ENCODE data around the gene PHC3. TPM values are rescaled to one million over a fixed set of nuclear protein-coding genes. Genes with fewer than 3 reads are reported as not detected.

The PHC3 gene
- total RNA-seq, 2 donors from 2014 or later, result 34.5 to 100 TPM

- TF ChIP-seq POLR2AphosphoS5 (IDR thresholded peaks at IDR 0.05) (no peak), CTCF (IDR thresholded peaks at IDR 0.05) (no peak), POLR2A (IDR thresholded peaks at IDR 0.05) (no peak)
- H3K4me3 ChIP-seq, result no peak overlapping the region
- intact Hi-C loops (cut with DNase I), result no loop called here
- H3K4me1 ChIP-seq (replicated peaks), result no peaks in the 10 kb centered on the region
- no peaks in the 10 kb centered on the region for H3K9me3 ChIP-seq
- H3K27me3 ChIP-seq (replicated peaks; ENCODE audit: insufficient read depth), result no peaks in the 10 kb centered on the region
- DNase-seq (ENCODE audit: low spot score), result no peak
- H3K36me3 ChIP-seq, result no peaks in the 10 kb centered on the region
- 52% methylated on average over 1 of the region's 1 CpG for WGBS
- H3K27ac ChIP-seq, result no peak overlapping the region
Measured at GRCh38 chr3:170159459-170159858, 22.1 kb downstream of the PHC3 start.

- H3K27ac ChIP-seq, result no peak overlapping the region
- WGBS, result 95% methylated on average over 5 of the region's 5 CpGs
- H3K36me3 ChIP-seq, result no peaks in the 10 kb centered on the region
- H3K4me3 ChIP-seq, result no peak overlapping the region
- no peaks in the 10 kb centered on the region for H3K9me3 ChIP-seq
- DNase-seq (ENCODE audit: low spot score), result no peak
- H3K27me3 ChIP-seq (replicated peaks; ENCODE audit: insufficient read depth), result no peaks in the 10 kb centered on the region
- TF ChIP-seq CTCF (IDR thresholded peaks at IDR 0.05) (no peak), POLR2A (IDR thresholded peaks at IDR 0.05) (no peak), POLR2AphosphoS5 (IDR thresholded peaks at IDR 0.05) (no peak)
- H3K4me1 ChIP-seq (replicated peaks), result no peaks in the 10 kb centered on the region
- intact Hi-C loops (cut with DNase I), result no loop called here
Measured at GRCh38 chr3:170155604-170156003, 25.9 kb downstream of the PHC3 start.

- H3K4me1 ChIP-seq (replicated peaks), result no peaks in the 10 kb centered on the region
- no peaks in the 10 kb centered on the region for H3K27me3 ChIP-seq (replicated peaks; ENCODE audit: insufficient read depth)
- no peaks in the 10 kb centered on the region for H3K9me3 ChIP-seq
- no peak for TF ChIP-seq CTCF (IDR thresholded peaks at IDR 0.05)
- TF ChIP-seq POLR2AphosphoS5 (IDR thresholded peaks at IDR 0.05), result no peak
- TF ChIP-seq POLR2A (IDR thresholded peaks at IDR 0.05), result no peak
- H3K4me3 ChIP-seq, result no peak overlapping the region
- intact Hi-C loops (cut with DNase I), result no loop called here
- H3K27ac ChIP-seq, result no peak overlapping the region
- no peaks in the 10 kb centered on the region for H3K36me3 ChIP-seq
- no peak for DNase-seq (ENCODE audit: low spot score)
- 51% methylated on average over 3 of the region's 3 CpGs for WGBS
Measured at GRCh38 chr3:170154569-170155143, 26.9 kb downstream of the PHC3 start.

- no peaks in the 10 kb centered on the region for H3K9me3 ChIP-seq
- H3K4me3 ChIP-seq, result no peak overlapping the region
- H3K36me3 ChIP-seq, result no peaks in the 10 kb centered on the region
- no peak for DNase-seq (ENCODE audit: low spot score)
- 62% methylated on average over 3 of the region's 3 CpGs for WGBS
- H3K27ac ChIP-seq, result no peak overlapping the region
- no peaks in the 10 kb centered on the region for H3K4me1 ChIP-seq (replicated peaks)
- H3K27me3 ChIP-seq (replicated peaks; ENCODE audit: insufficient read depth), result no peaks in the 10 kb centered on the region
- TF ChIP-seq POLR2AphosphoS5 (IDR thresholded peaks at IDR 0.05) (no peak), CTCF (IDR thresholded peaks at IDR 0.05) (no peak), POLR2A (IDR thresholded peaks at IDR 0.05) (no peak)
- intact Hi-C loops (cut with DNase I), result no loop called here
Measured at GRCh38 chr3:170154084-170154483, 27.4 kb downstream of the PHC3 start.

- no peaks in the 10 kb centered on the region for H3K4me1 ChIP-seq (replicated peaks)
- DNase-seq (ENCODE audit: low spot score), result no peak
Measured at GRCh38 chr3:170151536-170151935, 30.0 kb downstream of the PHC3 start.

More at GRCh38 chr3:170151536-170151935, 30.0 kb downstream of the PHC3 start:
- 65% methylated on average over 2 of the region's 2 CpGs for WGBS
- H3K4me3 ChIP-seq, result no peak overlapping the region
- no peak for TF ChIP-seq POLR2A (IDR thresholded peaks at IDR 0.05)
- TF ChIP-seq POLR2AphosphoS5 (IDR thresholded peaks at IDR 0.05), result no peak
- TF ChIP-seq CTCF (IDR thresholded peaks at IDR 0.05), result no peak
- no peak overlapping the region for H3K27ac ChIP-seq
- no peaks in the 10 kb centered on the region for H3K36me3 ChIP-seq
- H3K27me3 ChIP-seq (replicated peaks; ENCODE audit: insufficient read depth), result no peaks in the 10 kb centered on the region
- intact Hi-C loops (cut with DNase I), result no loop called here
- no peaks in the 10 kb centered on the region for H3K9me3 ChIP-seq
